Measurements from ENCODE around the gene THSD1. TPM values are rescaled to one million over a fixed set of nuclear protein-coding genes. Genes with fewer than 3 reads are reported as not detected.

THSD1 gene, protein sequence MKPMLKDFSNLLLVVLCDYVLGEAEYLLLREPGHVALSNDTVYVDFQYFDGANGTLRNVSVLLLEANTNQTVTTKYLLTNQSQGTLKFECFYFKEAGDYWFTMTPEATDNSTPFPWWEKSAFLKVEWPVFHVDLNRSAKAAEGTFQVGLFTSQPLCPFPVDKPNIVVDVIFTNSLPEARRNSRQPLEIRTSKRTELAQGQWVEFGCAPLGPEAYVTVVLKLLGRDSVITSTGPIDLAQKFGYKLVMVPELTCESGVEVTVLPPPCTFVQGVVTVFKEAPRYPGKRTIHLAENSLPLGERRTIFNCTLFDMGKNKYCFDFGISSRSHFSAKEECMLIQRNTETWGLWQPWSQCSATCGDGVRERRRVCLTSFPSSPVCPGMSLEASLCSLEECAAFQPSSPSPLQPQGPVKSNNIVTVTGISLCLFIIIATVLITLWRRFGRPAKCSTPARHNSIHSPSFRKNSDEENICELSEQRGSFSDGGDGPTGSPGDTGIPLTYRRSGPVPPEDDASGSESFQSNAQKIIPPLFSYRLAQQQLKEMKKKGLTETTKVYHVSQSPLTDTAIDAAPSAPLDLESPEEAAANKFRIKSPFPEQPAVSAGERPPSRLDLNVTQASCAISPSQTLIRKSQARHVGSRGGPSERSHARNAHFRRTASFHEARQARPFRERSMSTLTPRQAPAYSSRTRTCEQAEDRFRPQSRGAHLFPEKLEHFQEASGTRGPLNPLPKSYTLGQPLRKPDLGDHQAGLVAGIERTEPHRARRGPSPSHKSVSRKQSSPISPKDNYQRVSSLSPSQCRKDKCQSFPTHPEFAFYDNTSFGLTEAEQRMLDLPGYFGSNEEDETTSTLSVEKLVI
- total RNA-seq (ENCODE audit: low replicate concordance), result 11.2 and 11.7 TPM in 2 replicates

DNA sequence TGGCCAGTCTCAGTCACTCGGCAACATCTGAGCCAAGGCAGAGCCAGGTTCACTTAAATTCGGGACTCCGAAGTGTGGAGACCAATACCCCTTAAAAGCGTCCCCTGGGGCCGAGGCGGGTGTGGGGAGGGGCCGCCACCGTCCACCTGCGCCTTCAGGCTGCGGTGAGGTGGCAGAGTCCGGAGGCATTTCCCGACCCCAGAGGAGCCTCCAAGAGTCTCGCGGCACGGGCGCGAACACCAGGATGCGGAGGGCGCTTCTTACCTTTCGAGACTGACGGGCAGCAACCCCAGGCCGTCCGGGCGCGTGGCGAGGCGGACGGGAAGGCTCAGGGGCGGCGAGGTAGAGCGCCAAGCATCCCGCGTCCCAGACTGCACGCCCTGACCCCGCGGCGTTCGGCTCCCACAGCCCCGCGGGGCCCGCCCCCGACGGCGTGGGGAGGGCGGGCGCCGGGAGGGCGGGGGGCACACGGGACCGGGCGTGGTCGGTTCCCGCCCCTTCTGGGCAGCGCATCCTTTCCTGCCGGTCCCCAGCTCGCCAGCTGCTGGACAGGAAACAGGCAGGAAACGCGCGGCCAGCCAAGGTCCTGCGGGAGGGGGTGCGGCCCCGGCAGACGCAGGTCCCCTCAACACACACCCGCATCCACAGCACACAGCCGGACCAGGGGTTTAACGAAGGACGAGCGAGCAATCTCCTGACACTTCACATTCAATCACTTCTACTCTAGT lies at the start of gene THSD1:
THSD1 (minus strand) TSS at position 406 of the 728 bp plus-strand sequence. CDS start 3,572 bp downstream, outside the sequence.

DNA sequence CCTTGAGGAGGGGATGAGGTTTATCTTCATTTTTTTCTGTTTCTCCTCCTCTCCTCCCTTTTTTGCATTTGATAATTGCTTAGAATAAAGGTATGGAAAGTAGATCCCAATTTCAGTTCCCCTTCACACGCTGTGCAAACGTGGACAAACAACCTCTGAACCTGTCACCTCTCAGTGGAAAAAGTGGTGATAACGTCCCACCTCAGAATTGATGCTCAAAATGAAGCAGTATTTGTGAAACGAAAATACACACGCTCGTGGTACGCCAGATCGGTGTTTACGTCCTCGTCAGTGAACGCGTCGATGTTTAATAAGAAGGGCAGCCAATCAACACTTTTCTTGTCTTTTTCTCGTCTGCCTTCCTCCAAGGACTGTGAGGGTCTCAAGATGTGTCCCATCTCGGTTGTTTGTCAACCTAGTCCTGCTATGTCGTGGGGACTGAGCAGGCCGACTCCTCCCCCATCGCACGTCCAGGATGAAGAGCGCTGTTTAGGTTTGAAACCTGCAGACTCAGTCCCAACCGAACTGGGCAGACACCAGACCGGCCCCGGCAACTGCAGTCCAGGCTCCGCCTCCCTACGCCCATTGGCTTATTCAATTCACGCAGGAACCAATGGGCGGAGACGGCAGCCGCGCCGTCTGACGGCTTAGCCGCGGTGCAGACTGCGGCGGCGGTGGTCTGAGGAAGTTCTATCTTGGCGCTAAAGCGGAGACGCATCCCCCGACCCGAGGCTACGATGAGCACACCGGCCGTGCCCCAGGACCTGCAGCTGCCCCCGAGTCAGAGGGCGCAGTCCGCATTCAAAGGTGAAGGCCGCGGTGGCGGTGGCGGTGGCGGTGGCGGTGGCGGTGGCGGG lies 49.1 kb upstream of the THSD1 start, which contains the start of gene CKAP2:
CKAP2 (plus strand) TSS at position 659 of the 857 bp plus-strand sequence; CDS start at position 738, 79 bp downstream.

DNA sequence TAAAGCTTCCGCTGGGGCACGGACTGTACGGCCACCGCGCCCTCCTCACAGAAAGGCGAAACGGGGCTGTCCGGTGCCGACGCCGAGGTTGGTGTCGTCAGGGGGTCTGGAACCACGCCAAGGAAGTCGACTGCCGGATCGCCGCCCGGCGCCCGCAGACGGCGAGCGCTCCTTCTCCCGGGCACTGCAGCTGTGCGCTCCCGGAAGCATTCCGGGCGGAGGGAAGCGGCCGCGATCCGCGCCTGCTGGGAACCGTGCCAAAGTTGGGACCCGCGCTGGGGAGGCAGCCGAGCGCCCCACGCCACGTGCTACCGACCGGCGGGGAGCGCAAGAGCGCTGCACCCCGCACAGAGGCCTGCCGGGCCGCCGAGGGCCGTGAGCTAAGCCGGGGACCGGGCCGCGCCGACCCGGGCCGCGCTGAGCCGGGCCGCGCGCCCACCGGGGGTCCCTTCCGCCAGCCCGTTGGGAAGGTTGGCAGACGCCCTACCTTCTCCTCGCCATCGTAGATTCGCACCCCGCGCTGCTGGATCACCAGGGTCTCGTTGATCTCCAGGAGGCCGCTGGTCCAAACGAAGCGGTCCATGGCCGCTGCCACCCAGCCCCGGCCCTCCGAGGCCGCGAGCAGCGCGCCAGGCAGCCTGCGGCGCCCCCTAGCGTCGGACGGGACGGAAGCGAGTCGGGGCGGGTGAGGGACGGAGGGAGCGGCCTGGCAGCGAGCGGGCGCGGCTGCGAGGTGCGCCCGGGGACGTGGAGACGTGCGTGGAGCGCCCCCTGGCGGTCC lies 44.2 kb upstream of the THSD1 start, which contains the start of gene VPS36:
VPS36 (minus strand) TSS at position 623 of the 781 bp plus-strand sequence; CDS start at position 583, 40 bp downstream.

Other genes starting within 250 kb of the THSD1 start
- 5.6 and 9.9 TPM in 2 replicates for gene NEK3, start 246.6 kb downstream of the THSD1 start, total RNA-seq (ENCODE audit: low replicate concordance)
- 14.3 and 17.5 TPM in 2 replicates for gene VPS36, start 44.5 kb upstream of the THSD1 start, total RNA-seq (ENCODE audit: low replicate concordance)
- gene CKAP2, start 49.3 kb upstream of the THSD1 start, total RNA-seq (ENCODE audit: low replicate concordance), result 2.1 and 10.5 TPM in 2 replicates
- 1.9 and 3.8 TPM in 2 replicates for gene HNRNPA1L2, start 236.3 kb upstream of the THSD1 start, total RNA-seq (ENCODE audit: low replicate concordance)
- 19.4 and 40.9 TPM in 2 replicates for gene SUGT1, start 246.7 kb upstream of the THSD1 start, total RNA-seq (ENCODE audit: low replicate concordance)